DMS 273 treated with DMSO at 0.1 percent for 48 hours (cell line): ENCODE data around the gene MAP4K2.

Experiments used
- DNase-seq: peaks from one replicate; lab custom pipeline; 2025; lab: John Stamatoyannopoulos, UW

The MAP4K2 gene

DNA sequence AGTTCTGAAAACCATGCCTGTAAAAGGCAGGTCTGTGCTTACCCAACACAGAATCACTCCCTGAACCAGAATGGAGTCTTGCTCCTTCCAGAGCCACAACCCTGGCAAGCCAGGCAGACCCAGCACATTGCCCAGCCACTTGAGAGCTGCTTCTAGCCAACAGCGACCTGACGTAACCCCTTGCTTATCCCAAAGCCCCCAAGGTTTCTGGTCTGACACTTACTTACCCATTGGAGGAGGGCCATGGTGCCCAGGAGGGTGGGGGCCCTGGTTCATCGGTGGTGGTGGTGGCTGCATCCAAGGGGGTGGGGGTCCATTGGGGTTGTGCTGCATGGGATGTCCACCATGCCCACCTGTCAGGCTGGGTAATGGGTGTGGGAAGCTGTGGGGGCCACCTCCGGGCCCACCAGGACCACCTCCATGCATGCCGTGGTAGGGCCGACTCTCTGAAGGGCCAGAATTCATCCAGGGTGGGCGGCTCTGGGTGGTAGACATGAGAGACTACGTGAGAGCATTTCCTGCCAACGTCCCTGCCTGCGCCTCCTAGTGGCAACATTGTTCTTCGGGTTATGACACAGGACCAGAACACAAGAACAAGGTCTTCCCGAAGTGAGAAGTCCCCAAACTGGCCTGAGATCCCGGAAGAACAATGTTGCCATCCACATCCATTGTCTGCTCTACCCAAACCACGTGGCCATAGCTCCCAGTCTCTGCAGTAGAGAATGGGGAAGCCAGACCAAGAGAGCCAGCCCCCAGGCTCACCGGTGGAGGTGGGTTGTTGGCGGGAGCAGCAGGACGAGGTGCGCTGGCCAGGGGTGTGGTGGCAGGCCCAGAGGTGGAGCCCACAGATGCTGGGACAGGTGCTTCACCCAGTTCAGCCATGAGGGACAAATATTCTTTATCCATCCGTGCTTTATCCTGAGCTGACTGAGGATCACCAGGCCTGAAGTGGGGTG is 35.4 kb downstream of the MAP4K2 start:
- no peak for DNase-seq

- no peak for DNase-seq
Measured at GRCh38 chr11:64766881-64767280, 36.1 kb downstream of the MAP4K2 start.

- DNase-seq: no peak
Measured at GRCh38 chr11:64765851-64766665, 37.0 kb downstream of the MAP4K2 start.

- DNase-seq: no peak
Measured at GRCh38 chr11:64765291-64765850, 37.6 kb downstream of the MAP4K2 start.

GRCh38 chr11:64764753-64765152 is 38.3 kb downstream of the MAP4K2 start:
- no peak for DNase-seq

DNA sequence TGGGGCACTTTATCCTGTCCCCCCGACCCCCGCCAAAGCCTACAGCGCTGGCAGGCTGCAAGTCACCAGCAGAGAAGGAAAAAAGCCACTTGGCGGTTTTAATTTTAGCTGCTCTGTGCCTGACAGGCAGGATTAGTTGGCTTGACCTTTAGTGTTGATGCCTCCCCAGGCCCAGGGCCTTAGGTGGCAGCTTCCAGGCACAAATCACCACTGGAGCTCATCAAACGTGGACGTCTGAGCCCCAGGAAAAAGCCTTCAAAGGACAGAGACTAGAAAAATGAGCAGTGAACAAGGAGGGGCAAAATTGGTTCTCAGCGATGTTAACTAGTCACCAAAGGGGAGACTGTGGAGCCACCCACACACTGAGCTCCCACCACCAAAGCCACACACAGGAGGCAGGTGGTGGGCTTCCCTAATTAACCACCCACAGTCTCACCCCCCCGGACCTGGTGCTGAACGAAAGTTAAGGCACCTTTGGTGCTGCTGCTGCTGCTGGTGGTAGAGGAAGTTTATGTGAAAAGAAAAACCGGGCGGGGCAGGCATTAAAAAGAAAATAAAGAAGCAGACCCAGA is 38.9 kb downstream of the MAP4K2 start:
- DNase-seq: no peak

- DNase-seq: no peak
Measured at GRCh38 chr11:64763526-64764039, 39.4 kb downstream of the MAP4K2 start.

GRCh38 chr11:64762674-64763525 is 40.1 kb downstream of the MAP4K2 start:
- no peak for DNase-seq

- no peak for DNase-seq
Measured at GRCh38 chr11:64762277-64762673, 40.7 kb downstream of the MAP4K2 start.

- no peak for DNase-seq
Measured at GRCh38 chr11:64760759-64761420, 42.1 kb downstream of the MAP4K2 start.

DNA sequence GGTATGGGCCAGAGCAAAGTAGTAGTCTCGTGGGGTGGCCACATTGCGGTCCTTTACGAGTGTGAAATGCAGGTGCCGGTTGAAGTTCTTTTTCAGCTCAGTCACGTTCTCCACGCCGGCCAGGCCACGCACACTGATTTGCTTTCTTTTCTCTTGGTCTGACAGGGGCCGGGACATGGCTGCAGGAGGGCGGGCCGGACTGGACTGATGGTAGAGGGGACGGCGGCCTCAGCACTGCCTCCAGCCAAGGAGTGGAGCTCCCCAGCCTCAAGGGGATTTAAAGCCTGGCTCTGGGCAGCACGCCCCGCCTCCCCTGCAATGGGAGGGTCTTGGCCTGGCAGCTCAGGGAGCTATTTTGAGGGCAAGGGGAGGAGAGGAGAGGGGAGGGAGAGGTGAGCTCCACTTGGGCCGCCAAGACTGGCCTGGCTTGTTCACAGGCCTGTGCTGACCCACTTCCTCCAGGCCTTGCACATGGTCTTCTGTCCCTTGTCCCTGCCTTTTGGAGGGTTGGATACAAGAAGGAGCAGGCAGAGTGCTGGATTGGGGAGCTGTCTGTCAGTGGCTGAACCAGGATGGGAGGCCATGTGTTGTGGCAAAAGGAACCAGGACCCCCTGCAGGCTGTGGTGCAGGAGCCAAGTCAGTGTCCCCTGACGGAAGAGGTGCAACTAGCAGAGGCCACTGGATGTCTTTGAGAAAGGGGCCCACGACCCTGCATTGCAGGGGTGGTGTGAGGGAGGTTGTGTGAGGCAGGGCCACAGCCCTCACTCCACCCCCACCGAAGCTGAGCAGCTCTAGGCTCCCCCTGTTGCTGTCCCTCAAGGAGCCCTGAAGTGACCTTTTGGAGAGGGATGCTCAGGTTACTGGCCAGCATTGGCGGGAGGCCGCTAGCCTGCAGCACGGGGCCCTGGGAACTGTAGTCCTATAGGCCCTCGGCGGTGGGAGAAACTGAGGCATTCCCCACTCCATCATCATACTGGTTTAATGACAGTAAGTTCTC is 43.0 kb downstream of the MAP4K2 start, which contains the start of gene PYGM:
TSS of gene PYGM (minus strand) at position 253 of the 998 bp plus-strand sequence. CDS start at position 177, 76 bp downstream.
- DNase-seq: no peak

DNA sequence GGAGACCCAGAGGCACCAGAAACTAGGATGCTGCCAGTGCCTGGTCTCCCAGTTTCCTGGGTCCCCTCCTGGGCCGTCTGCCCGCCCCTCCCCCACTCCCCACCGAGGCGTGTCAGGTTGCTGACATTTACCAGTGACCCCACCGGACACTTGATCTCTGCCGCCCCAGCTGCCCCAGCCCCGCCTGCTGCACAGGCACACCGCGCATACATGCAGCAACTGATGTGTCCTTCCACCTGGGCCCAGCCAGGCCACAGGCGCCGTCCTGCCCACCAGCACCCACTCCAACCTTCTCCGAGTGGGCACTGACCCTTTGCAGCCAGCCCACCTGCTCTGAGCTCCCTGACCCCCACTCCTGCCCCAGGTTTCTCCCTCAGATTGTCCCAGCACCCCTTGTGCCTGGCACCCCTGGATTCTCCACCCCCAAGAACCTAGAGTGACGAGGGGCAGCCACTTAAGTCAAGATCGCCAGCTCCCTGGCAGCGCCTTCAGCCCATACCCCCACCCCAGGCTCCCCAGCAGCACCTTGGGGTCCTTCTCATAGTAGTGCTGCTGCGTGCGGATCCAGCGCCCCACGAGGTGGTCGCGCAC is 43.8 kb downstream of the MAP4K2 start:
- no peak for DNase-seq

DNA sequence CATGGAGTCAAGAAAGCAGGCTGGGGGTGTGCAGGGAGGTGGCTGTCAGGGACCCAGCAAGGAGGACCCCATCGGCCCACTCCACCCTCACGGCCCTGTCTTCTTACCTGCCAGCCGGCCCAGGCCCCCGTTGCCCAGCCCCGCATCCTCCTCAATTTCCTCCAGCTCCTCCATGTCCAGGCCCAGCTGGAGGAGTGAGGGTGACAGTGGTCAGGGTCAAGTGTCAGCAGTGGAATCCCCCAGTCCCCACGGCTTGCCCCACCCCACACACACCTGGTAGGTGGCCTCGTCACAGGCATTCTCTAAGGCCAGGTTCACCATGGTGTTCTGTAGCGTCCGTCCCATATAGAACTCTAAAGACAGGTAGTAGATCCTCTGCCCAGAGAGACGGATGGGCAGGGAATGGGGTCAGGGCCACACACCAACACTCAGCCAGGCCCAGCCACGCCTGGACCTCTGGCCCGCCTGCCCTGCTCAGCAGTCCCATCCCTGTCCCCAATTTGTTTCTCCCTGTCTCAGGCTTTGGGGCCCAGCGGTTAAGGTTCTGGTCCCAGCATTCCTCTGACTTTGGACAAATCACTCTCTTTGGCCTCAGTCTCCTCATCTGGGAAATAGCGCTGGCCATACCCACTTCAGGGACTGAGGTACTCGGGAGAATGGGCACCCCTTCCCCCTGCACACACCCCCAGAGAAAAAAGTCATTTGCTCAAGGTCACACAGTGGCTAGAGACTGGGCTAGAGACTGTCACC is 44.5 kb downstream of the MAP4K2 start:
- DNase-seq: no peak

DNA sequence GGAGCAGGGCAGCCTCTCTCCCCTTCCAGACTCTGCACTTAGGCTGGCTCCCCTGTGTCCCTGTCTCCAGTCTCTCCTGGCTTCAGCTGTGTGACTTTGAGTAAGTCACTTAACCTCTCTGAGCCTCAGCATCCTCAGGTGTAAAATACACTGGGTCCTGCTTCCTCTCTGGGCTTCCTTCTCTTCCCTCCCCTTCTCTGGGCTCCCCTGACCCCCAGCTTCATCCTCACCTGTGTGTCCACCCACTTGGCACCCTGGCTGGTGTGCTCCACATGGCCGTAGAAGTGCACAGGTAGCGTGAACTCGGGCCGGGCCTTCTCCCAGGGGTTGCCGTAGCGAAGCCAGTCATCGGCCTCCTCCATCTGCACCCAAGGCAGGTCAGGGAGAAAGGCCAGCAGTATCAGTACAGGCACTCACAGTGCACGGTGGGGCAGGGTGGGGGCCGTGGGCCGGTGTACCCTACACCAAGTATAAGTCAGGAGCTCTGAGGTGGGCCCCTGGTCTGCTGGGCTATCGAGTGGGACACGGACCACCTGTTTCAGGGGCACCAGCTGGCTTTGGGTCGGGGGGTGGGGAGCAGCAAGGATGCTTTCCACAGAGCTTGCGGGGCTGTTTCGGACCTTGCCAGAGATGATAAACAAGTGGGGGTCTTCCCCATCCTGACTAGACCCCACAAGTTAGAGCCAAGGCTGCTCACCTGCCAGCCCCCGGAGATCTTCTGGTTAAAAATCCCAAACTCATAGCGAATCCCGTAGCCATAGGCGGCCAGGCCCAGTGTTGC is 45.3 kb downstream of the MAP4K2 start:
- DNase-seq: no peak

- DNase-seq: no peak
Measured at GRCh38 chr11:64755681-64756361, 47.2 kb downstream of the MAP4K2 start.

GRCh38 chr11:64754919-64755662 is 47.9 kb downstream of the MAP4K2 start:
- DNase-seq: no peak
